Neural cell (in vitro differentiated cells): ENCODE data around the gene HGD.

Experiments
- CTCF ChIP-seq: fragments of 450-650 bp; IDR thresholded peaks from 2 replicates; pipeline ENCODE4 v1.5.1; 2014; ENCODE audit warnings: antibody characterized with exemption, mild to moderate bottlenecking, moderate library complexity; ENCODE audit not compliant: poor library complexity, severe bottlenecking
- POLR2AphosphoS5 ChIP-seq: IDR thresholded peaks from 2 replicates; pipeline ENCODE4 v1.6.1; 2012
- RAD21 ChIP-seq: fragments of 450-650 bp; conservative IDR thresholded peaks from 2 replicates; pipeline ENCODE4 v1.6.1; 2014; ENCODE audit warnings: antibody characterized with exemption, mild to moderate bottlenecking, moderate library complexity

GRCh38 chr3:120602682-120603081, 79.4 kb downstream of the HGD start:
- TF ChIP-seq CTCF (no peak), RAD21 (no peak), POLR2AphosphoS5 (no peak)
